Measurements from ENCODE around the gene DTX3. TPM values are rescaled to one million over a fixed set of nuclear protein-coding genes. Genes with fewer than 3 reads are reported as not detected.

DTX3 gene
- total RNA-seq, 2 donors from 2014 or later, result 4.6 to 12.2 TPM

- WGBS, 2 donors, result 47 to 59% methylated on average over 16 of the region's 16 CpGs
- intact Hi-C loops (cut with DNase I), result no loop called here
- DNase-seq (no peak), ATAC-seq (no peak)
- Histone ChIP-seq H3K4me1 (peaks cover 21% of the 10 kb centered on the region), H3K27me3 (peaks cover 0 to 17% of the 10 kb centered on the region in 2 donors), H3K36me3 (replicated peaks in 1 of 2; ENCODE audit: insufficient read depth in 1 of 2, low read depth in 2 of 2) (no peaks in the 10 kb centered on the region), H3K27ac (no peak overlapping the region), H3K9me3 (no peaks in the 10 kb centered on the region), H3K4me3 (no peak overlapping the region)
- TF ChIP-seq POLR2A (IDR thresholded peaks at IDR 0.05) (no peak), CTCF (IDR thresholded peaks at IDR 0.05) (no peak)
Measured at GRCh38 chr12:57618966-57619433, 14.4 kb downstream of the DTX3 start.

GRCh38 chr12:57619434-57620244 lies 15.0 kb downstream of the DTX3 start:
- peak in 2 of 4 donors; percentile 51 to 53 for DNase-seq
- no peaks in the 10 kb centered on the region for H3K36me3 ChIP-seq (replicated peaks in 1 of 2; ENCODE audit: insufficient read depth in 1 of 2, low read depth in 2 of 2)
- 12 to 17% methylated on average over 31 to 46 of the region's 46 CpGs for WGBS, 2 donors
- peak; percentile 47 for ATAC-seq
- H3K27me3 ChIP-seq, result peaks cover 0 to 17% of the 10 kb centered on the region in 2 donors
- TF ChIP-seq CTCF (IDR thresholded peaks at IDR 0.05), result no peak
- TF ChIP-seq POLR2A (IDR thresholded peaks at IDR 0.05), result no peak
- intact Hi-C loops (cut with DNase I), result no loop called here
- H3K27ac ChIP-seq, result no peak overlapping the region
- peaks cover 21% of the 10 kb centered on the region for H3K4me1 ChIP-seq
- no peak overlapping the region for H3K4me3 ChIP-seq
- no peaks in the 10 kb centered on the region for H3K9me3 ChIP-seq

DNA sequence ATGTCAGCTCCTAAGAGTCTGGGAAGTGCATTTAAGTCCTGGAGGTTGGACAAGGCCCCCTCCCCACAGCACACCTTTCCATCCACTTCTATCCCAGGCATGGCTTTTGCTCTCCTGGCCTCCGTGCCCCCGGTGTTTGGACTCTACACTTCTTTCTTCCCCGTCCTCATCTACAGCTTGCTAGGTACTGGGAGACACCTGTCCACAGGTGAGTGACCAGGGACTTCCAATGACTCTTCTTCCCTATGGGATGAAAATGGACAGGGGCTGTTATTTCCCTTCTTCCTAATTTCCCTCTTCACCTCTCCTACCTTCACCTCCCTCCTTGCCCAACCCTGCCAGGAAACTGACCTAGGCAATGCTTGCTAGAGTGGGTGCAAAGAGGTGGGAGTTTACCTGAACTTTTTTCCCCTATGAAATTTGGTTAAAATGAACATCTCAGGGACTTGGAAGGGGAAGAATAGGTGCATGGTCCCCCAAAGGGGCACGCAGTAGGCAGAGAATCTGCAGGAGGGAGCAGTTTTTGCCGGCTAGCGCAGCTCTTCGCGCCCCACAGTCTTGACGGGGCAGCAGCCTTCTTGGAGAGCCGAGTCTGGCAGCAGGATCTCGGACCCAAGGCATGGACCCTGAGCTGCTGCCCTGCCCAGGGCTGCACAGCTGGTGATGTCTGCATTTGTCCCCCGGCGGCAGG lies 15.8 kb downstream of the DTX3 start:
- DNase-seq, result no peak
- Histone ChIP-seq H3K36me3 (replicated peaks in 1 of 2; ENCODE audit: insufficient read depth in 1 of 2, low read depth in 2 of 2) (no peaks in the 10 kb centered on the region), H3K27ac (no peak overlapping the region), H3K9me3 (no peaks in the 10 kb centered on the region), H3K27me3 (peaks cover 0 to 17% of the 10 kb centered on the region in 2 donors), H3K4me1 (peaks cover 21% of the 10 kb centered on the region), H3K4me3 (no peak overlapping the region)
- TF ChIP-seq CTCF (IDR thresholded peaks at IDR 0.05), result no peak
- TF ChIP-seq POLR2A (IDR thresholded peaks at IDR 0.05), result no peak
- intact Hi-C loops (cut with DNase I), result no loop called here
- ATAC-seq, result no peak
- 15 to 20% methylated on average over 11 to 13 of the region's 13 CpGs for WGBS, 2 donors

DNA sequence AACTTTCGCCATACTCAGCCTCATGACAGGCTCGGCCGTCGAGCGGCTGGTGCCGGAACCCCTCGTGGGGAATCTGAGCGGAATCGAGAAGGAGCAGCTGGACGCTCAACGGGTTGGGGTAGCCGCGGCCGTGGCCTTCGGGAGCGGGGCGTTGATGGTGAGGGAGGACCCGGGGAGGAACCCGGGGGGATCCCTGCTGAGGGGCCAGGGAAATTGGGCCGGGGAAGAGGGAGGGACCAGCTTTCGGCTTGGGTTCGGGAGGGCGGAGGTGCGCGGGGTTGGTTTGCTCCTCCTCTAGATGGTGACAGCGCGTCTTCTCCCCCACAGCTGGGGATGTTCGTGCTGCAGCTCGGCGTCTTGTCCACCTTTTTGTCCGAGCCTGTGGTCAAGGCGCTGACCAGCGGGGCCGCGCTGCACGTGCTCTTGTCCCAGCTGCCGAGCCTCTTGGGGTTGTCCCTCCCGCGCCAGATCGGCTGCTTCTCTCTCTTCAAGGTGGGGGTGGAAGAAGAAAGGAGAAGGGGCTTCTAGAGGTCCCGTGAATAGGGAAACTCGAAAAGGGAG lies 16.4 kb downstream of the DTX3 start:
- H3K27me3 ChIP-seq, result peaks cover 0 to 17% of the 10 kb centered on the region in 2 donors
- ATAC-seq (peak; percentile 9), DNase-seq (peak in 1 of 4 donors; percentile 23)

More for the DNA sequence above, 16.4 kb downstream of the DTX3 start:
- Histone ChIP-seq H3K27ac (no peak overlapping the region), H3K4me1 (peaks cover 21% of the 10 kb centered on the region), H3K4me3 (no peak overlapping the region), H3K36me3 (replicated peaks in 1 of 2; ENCODE audit: insufficient read depth in 1 of 2, low read depth in 2 of 2) (no peaks in the 10 kb centered on the region), H3K9me3 (no peaks in the 10 kb centered on the region)
- WGBS, 2 donors, result 0 to 2% methylated on average over 7 to 35 of the region's 42 CpGs
- intact Hi-C loops (cut with DNase I), result no loop called here
- TF ChIP-seq CTCF (IDR thresholded peaks at IDR 0.05), result no peak
- no peak for TF ChIP-seq POLR2A (IDR thresholded peaks at IDR 0.05)

All from body of pancreas (tissue), 4 donors.